Measurements from ENCODE around the gene ARL6IP4.

GRCh38 chr12:123000578-123000977 lies 20.1 kb downstream of the ARL6IP4 start:
- no peak for TF ChIP-seq POLR2AphosphoS5 (IDR thresholded peaks at IDR 0.05)
- TF ChIP-seq CTCF (IDR thresholded peaks at IDR 0.05): no peak
- no peak for TF ChIP-seq EP300 (IDR thresholded peaks at IDR 0.05)
